GM18868 (cell line): ENCODE data around the gene KBTBD7.

ENCODE experiments used
- ATAC-seq: cut with Tn5 transposase; IDR thresholded peaks from one replicate; pipeline ENCODE4 v1.9.1; 2021; ENCODE audit warnings: mild to moderate bottlenecking, moderate library complexity; ENCODE audit not compliant: unreplicated experiment

KBTBD7 gene

GRCh38 chr13:41144576-41144975 lies 49.8 kb downstream of the KBTBD7 start:
- no peak for ATAC-seq
